Mesenchymal stem cell (in vitro differentiated cells and primary cell): ENCODE data around the gene PPIB.
A peak's percentile ranks its signal among the peaks of the same experiment; 100 is the strongest.

Source experiments
- DNase-seq: peaks from one replicate; pipeline ENCODE4 v3.0.0-alpha.2; 2013
- H2AFZ ChIP-seq: one replicate; pipeline ENCODE4 v1.6.1; 2013; ENCODE audit warnings: low read depth, mild to moderate bottlenecking, control low read depth, inconsistent platforms, low read length, moderate library complexity
- H2AK5ac ChIP-seq: 2 replicates; pipeline ENCODE4 v1.6.1; 2013; ENCODE audit warnings: low read length, moderate library complexity, mild to moderate bottlenecking, inconsistent platforms; ENCODE audit not compliant: severe bottlenecking
- H2BK120ac ChIP-seq: one replicate; pipeline ENCODE4 v1.6.1; 2013; ENCODE audit warnings: low read depth, mild to moderate bottlenecking, inconsistent platforms, low read length, moderate library complexity
- H2BK12ac ChIP-seq, 2 experiments: one replicate each; pipeline ENCODE4 v1.6.1; 2013; ENCODE audit warnings: inconsistent platforms in 2 of 2, low read length in 2 of 2, mild to moderate bottlenecking in 2 of 2, moderate library complexity in 2 of 2, control low read depth in 1 of 2
- H2BK15ac ChIP-seq: one replicate; pipeline ENCODE4 v1.6.1; 2013; ENCODE audit warnings: mild to moderate bottlenecking, low read depth, inconsistent platforms; ENCODE audit not compliant: poor library complexity, severe bottlenecking
- H2BK5ac ChIP-seq: 2 replicates; pipeline ENCODE4 v1.6.1; 2013; ENCODE audit warnings: low read depth, mild to moderate bottlenecking, low read length, control low read depth, inconsistent platforms; ENCODE audit not compliant: poor library complexity, severe bottlenecking
- H3K14ac ChIP-seq, 2 experiments: one replicate each; pipeline ENCODE4 v1.6.1; 2013; ENCODE audit warnings: inconsistent platforms in 2 of 2, low read length in 2 of 2, control low read depth in 1 of 2, mild to moderate bottlenecking in 1 of 2, moderate library complexity in 1 of 2
- H3K18ac ChIP-seq, 2 experiments: one replicate each; pipeline ENCODE4 v1.6.1; 2013; ENCODE audit warnings: inconsistent platforms in 2 of 2, low read length in 2 of 2, control low read depth in 1 of 2, low read depth in 1 of 2, mild to moderate bottlenecking in 1 of 2
- H3K23ac ChIP-seq, 2 experiments: one replicate each; pipeline ENCODE4 v1.6.1; 2013; ENCODE audit warnings: inconsistent platforms in 2 of 2, low read length in 2 of 2, mild to moderate bottlenecking in 2 of 2, moderate library complexity in 2 of 2, control low read depth in 1 of 2
- H3K27ac ChIP-seq: 2 replicates; pipeline ENCODE4 v1.5.1; 2013; ENCODE audit warnings: mild to moderate bottlenecking, moderate library complexity, low read length, control low read depth, inconsistent platforms; ENCODE audit not compliant: poor library complexity, severe bottlenecking
- H3K27me3 ChIP-seq, 2 experiments: 2 replicates each; pipeline versions ENCODE4 v1.6.1 to v1.7.0; 2013; ENCODE audit warnings: low read length in 2 of 2, mild to moderate bottlenecking in 2 of 2, moderate library complexity in 2 of 2, control low read depth in 1 of 2, inconsistent platforms in 1 of 2; ENCODE audit not compliant: control insufficient read depth in 1 of 2, insufficient read depth in 1 of 2
- H3K36me3 ChIP-seq, 2 experiments: 2 replicates each; pipeline versions ENCODE4 v1.6.1 to v1.7.0; 2013; ENCODE audit warnings: low read length in 2 of 2, control low read depth in 1 of 2, inconsistent platforms in 1 of 2, low read depth in 1 of 2, mild to moderate bottlenecking in 1 of 2; ENCODE audit not compliant: insufficient read depth in 2 of 2, control insufficient read depth in 1 of 2
- H3K4ac ChIP-seq, 2 experiments: one replicate each; pipeline ENCODE4 v1.6.1; 2013; ENCODE audit warnings: inconsistent platforms in 2 of 2, low read length in 2 of 2, mild to moderate bottlenecking in 2 of 2, moderate library complexity in 2 of 2, control low read depth in 1 of 2, low read depth in 1 of 2
- H3K4me1 ChIP-seq: 2 replicates; pipeline ENCODE4 v1.6.1; 2013; ENCODE audit warnings: low read depth, low read length, control low read depth; ENCODE audit not compliant: control insufficient read depth, insufficient read depth
- H3K4me2 ChIP-seq: 2 replicates; pipeline ENCODE4 v1.6.1; 2013; ENCODE audit warnings: low read length, mild to moderate bottlenecking, inconsistent platforms; ENCODE audit not compliant: poor library complexity, severe bottlenecking
- H3K4me3 ChIP-seq, 2 experiments: 2 replicates each; pipeline versions ENCODE4 v1.5.1 to v1.7.0; 2013; ENCODE audit warnings: low read length in 2 of 2, mild to moderate bottlenecking in 2 of 2, control low read depth in 1 of 2, low read depth in 1 of 2; ENCODE audit not compliant: insufficient read depth in 1 of 2
- H3K79me1 ChIP-seq: replicated peaks from 2 replicates; pipeline ENCODE4 v1.6.1; 2013; ENCODE audit warnings: mild to moderate bottlenecking, control low read depth, low read length, inconsistent platforms; ENCODE audit not compliant: poor library complexity, severe bottlenecking
- H3K9ac ChIP-seq: 2 replicates; pipeline ENCODE4 v1.7.0; 2013; ENCODE audit warnings: mild to moderate bottlenecking, low read length, moderate library complexity
- H3K9me3 ChIP-seq: 2 replicates; pipeline ENCODE4 v1.7.0; 2013; ENCODE audit warnings: mild to moderate bottlenecking, low read length; ENCODE audit not compliant: control insufficient read depth
- H4K8ac ChIP-seq: one replicate; pipeline ENCODE4 v1.6.1; 2013; ENCODE audit warnings: inconsistent platforms, mild to moderate bottlenecking, low read length, moderate library complexity
- H4K91ac ChIP-seq: one replicate; pipeline ENCODE4 v1.6.1; 2013; ENCODE audit warnings: mild to moderate bottlenecking, low read length, inconsistent platforms
- WGBS: methylation state at CpG from one replicate; pipeline ENCODE4 v1.1.7; 2013; ENCODE audit warnings: mixed read lengths; 5-methylcytosine and 5-hydroxymethylcytosine counted together

PPIB gene

DNA sequence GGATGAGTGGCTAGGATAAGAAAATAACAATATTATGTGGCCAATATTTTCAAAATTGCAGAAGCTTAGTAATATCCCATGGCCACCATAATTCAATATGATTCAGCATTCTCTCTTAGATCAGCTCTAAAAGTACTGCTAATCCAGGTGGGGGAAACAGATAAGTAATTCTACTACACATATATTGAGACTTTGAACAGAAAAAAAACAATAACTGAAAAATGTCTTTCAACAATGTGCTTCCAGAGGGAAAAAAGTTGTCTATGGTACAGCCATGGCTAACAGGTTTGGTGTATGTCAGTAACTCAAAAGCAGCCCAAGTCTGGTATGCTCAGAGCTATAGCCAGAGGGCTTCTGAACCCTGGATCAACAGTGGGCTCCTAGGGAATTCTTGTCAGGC lies 42.4 kb upstream of the PPIB start:
- peaks cover 1% of the 10 kb centered on the region for H3K4me1 ChIP-seq
- H2BK12ac ChIP-seq: no peak overlapping the region
- H2BK5ac ChIP-seq: no peak overlapping the region
- H3K27ac ChIP-seq: no peak overlapping the region
- no peak overlapping the region for H2AK5ac ChIP-seq
- no peak for DNase-seq
- no peak overlapping the region for H3K9ac ChIP-seq
- H3K4ac ChIP-seq: no peak overlapping the region
- H2BK120ac ChIP-seq: no peak overlapping the region
- peaks cover 14 to 58% of the 10 kb centered on the region in 2 experiments for H3K36me3 ChIP-seq
- H3K23ac ChIP-seq: no peak overlapping the region
- no peak overlapping the region for H4K91ac ChIP-seq
- H3K4me3 ChIP-seq: no peak overlapping the region
- H4K8ac ChIP-seq: no peak overlapping the region
- no peak overlapping the region for H3K14ac ChIP-seq
- no peaks in the 10 kb centered on the region for H3K27me3 ChIP-seq
- H3K9me3 ChIP-seq: no peaks in the 10 kb centered on the region
- H2AFZ ChIP-seq: no peak overlapping the region
- H3K79me1 ChIP-seq: peaks cover 8% of the 10 kb centered on the region
- no peak overlapping the region for H2BK15ac ChIP-seq
- H3K4me2 ChIP-seq: no peak overlapping the region
- no peak overlapping the region for H3K18ac ChIP-seq

DNA sequence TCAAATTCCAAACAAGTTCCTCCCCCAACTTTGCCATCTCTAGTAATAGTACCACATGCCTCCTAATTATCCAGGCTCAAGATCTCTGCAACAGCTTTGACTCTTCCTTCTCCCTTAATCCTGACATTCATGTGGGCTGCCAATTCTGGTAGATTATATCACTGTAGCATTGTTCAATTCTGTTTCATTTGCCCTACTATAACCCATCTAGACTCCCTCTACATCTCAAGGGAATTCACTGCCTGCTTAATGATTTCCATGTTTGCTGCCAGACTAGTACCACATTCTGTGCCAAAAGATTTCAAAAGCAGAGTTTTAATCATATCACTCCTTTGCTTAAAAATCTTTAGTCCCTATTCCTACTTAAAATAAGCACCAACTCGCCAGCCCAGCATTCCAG lies 34.6 kb upstream of the PPIB start:
- 100% methylated on average over 1 of the region's 1 CpG for WGBS
- Histone ChIP-seq H2BK5ac (no peak overlapping the region), H3K36me3 (peaks cover 3 to 49% of the 10 kb centered on the region in 2 experiments)

DNA sequence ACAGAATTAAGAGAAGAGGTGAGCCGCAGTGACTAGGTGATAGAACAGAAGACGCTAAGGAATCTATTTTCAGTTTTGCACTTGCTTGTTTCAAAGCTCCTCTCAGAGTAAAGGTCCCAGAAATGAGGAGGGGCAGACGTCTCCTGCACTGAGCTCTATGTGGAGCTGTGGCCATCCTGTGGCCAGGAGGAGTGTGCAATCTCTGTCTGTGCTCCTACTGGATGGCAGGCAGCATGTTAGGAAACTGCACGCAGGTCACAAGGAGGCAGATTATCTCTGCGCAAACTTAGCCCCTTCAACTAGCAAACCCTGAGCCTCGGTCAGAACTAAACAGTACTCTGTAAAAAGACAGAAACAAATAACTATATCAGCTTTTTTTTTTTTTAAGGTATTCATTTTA lies 31.1 kb upstream of the PPIB start:
- Histone ChIP-seq H3K23ac (no peak overlapping the region), H4K91ac (no peak overlapping the region), H3K4me2 (no peak overlapping the region), H3K9ac (no peak overlapping the region), H3K27ac (no peak overlapping the region), H3K79me1 (peaks cover 4% of the 10 kb centered on the region), H3K4me3 (no peak overlapping the region), H3K27me3 (no peaks in the 10 kb centered on the region), H3K36me3 (peaks cover 3 to 43% of the 10 kb centered on the region in 2 experiments), H3K14ac (no peak overlapping the region), H2BK15ac (no peak overlapping the region), H3K18ac (no peak overlapping the region), H2AFZ (no peak overlapping the region), H3K4me1 (peaks cover 3% of the 10 kb centered on the region), H3K4ac (no peak overlapping the region), H3K9me3 (no peaks in the 10 kb centered on the region), H2AK5ac (no peak overlapping the region), H2BK12ac (no peak overlapping the region), H2BK120ac (no peak overlapping the region), H4K8ac (no peak overlapping the region), H2BK5ac (no peak overlapping the region)
- WGBS: 93% methylated on average over 4 of the region's 6 CpGs
- DNase-seq: no peak

More for the DNA sequence above, 34.6 kb upstream of the PPIB start:
- no peak overlapping the region for H4K8ac ChIP-seq
- H3K9ac ChIP-seq: no peak overlapping the region
- H2BK12ac ChIP-seq: no peak overlapping the region
- no peak overlapping the region for H2BK15ac ChIP-seq
- no peaks in the 10 kb centered on the region for H3K27me3 ChIP-seq
- DNase-seq: no peak
- peaks cover 4% of the 10 kb centered on the region for H3K79me1 ChIP-seq
- no peak overlapping the region for H3K14ac ChIP-seq
- H3K4me3 ChIP-seq: no peak overlapping the region
- H2AFZ ChIP-seq: no peak overlapping the region
- H3K23ac ChIP-seq: no peak overlapping the region
- no peak overlapping the region for H3K4ac ChIP-seq
- H3K27ac ChIP-seq: peak overlapping the region; percentile 7
- H3K4me2 ChIP-seq: no peak overlapping the region
- no peak overlapping the region for H3K18ac ChIP-seq
- no peak overlapping the region for H2AK5ac ChIP-seq
- H3K9me3 ChIP-seq: no peaks in the 10 kb centered on the region
- H2BK120ac ChIP-seq: no peak overlapping the region
- peaks cover 6% of the 10 kb centered on the region for H3K4me1 ChIP-seq
- no peak overlapping the region for H4K91ac ChIP-seq

DNA sequence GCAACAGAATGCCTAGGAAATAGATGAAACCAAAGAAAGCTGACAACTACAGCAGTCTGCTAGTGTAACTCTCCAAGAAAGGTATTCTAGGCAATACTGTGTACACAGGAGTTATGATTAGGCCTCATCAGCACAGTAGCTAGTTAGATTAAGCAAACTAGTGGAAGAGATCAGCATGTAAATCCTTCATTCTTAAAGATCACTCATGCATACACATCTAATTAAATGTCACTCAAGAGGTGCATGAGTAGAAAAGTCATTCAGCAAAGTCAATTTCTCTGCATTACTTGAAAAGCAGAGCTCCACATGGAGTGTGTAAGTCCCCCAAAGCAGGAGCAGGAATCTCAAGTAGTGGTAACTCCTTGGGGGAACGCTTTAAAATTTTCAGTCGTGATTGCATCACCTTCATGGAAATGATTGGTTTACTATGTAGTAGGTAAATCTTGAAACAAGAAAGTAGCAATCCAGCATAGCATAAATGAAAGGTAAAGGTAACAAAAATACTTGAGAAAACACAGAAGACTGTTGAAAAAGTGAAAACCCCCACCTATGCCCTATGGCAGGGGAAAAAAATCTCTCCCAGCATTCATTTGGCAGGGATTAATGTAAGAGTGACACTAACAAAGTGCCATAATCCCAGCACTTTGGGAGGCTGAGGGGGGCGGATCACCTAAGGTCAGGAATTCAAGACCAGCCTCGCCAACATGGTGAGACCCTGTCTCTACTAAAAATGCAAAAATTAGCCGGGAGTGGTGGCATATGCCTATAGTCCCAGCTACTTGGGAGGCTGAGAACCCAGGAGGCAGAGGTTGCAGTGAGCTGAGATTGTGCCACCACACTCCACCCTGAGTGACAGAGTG lies 29.4 kb upstream of the PPIB start:
- no peak overlapping the region for H2AFZ ChIP-seq
- no peak overlapping the region for H2BK12ac ChIP-seq
- H3K9ac ChIP-seq: no peak overlapping the region
- no peak overlapping the region for H3K23ac ChIP-seq
- H2BK15ac ChIP-seq: no peak overlapping the region
- no peak overlapping the region for H3K14ac ChIP-seq
- no peak overlapping the region for H3K4ac ChIP-seq
- H3K27ac ChIP-seq: no peak overlapping the region
- no peak overlapping the region for H2BK5ac ChIP-seq
- H3K9me3 ChIP-seq: no peaks in the 10 kb centered on the region
- H3K4me2 ChIP-seq: no peak overlapping the region
- H3K4me1 ChIP-seq: no peaks in the 10 kb centered on the region
- peaks cover 6% of the 10 kb centered on the region for H3K79me1 ChIP-seq
- H4K91ac ChIP-seq: no peak overlapping the region
- no peaks in the 10 kb centered on the region for H3K27me3 ChIP-seq
- H3K4me3 ChIP-seq: no peak overlapping the region
- no peak overlapping the region for H3K18ac ChIP-seq
- no peak overlapping the region for H4K8ac ChIP-seq
- H2BK120ac ChIP-seq: no peak overlapping the region
- H2AK5ac ChIP-seq: no peak overlapping the region
- no peak for DNase-seq
- WGBS: 96% methylated on average over 4 of the region's 5 CpGs
- peaks cover 6 to 57% of the 10 kb centered on the region in 2 experiments for H3K36me3 ChIP-seq
